ENCODE measurements around the gene OBSCN. TPM values are rescaled to one million over a fixed set of nuclear protein-coding genes. Genes with fewer than 3 reads are reported as not detected.

Gene OBSCN, protein sequence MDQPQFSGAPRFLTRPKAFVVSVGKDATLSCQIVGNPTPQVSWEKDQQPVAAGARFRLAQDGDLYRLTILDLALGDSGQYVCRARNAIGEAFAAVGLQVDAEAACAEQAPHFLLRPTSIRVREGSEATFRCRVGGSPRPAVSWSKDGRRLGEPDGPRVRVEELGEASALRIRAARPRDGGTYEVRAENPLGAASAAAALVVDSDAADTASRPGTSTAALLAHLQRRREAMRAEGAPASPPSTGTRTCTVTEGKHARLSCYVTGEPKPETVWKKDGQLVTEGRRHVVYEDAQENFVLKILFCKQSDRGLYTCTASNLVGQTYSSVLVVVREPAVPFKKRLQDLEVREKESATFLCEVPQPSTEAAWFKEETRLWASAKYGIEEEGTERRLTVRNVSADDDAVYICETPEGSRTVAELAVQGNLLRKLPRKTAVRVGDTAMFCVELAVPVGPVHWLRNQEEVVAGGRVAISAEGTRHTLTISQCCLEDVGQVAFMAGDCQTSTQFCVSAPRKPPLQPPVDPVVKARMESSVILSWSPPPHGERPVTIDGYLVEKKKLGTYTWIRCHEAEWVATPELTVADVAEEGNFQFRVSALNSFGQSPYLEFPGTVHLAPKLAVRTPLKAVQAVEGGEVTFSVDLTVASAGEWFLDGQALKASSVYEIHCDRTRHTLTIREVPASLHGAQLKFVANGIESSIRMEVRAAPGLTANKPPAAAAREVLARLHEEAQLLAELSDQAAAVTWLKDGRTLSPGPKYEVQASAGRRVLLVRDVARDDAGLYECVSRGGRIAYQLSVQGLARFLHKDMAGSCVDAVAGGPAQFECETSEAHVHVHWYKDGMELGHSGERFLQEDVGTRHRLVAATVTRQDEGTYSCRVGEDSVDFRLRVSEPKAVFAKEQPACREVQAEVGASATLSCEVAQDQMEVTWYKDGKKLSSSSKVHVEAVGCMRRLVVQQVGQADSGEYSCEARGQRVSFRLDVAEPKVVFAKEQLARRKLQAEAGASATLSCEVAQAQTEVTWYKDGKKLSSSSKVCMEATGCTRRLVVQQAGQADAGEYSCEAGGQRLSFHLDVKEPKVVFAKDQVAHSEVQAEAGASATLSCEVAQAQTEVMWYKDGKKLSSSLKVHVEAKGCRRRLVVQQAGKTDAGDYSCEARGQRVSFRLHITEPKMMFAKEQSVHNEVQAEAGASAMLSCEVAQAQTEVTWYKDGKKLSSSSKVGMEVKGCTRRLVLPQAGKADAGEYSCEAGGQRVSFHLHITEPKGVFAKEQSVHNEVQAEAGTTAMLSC (N-terminal part only)
- total RNA-seq = 8.9 and 50.3 TPM in 2 replicates

DNA sequence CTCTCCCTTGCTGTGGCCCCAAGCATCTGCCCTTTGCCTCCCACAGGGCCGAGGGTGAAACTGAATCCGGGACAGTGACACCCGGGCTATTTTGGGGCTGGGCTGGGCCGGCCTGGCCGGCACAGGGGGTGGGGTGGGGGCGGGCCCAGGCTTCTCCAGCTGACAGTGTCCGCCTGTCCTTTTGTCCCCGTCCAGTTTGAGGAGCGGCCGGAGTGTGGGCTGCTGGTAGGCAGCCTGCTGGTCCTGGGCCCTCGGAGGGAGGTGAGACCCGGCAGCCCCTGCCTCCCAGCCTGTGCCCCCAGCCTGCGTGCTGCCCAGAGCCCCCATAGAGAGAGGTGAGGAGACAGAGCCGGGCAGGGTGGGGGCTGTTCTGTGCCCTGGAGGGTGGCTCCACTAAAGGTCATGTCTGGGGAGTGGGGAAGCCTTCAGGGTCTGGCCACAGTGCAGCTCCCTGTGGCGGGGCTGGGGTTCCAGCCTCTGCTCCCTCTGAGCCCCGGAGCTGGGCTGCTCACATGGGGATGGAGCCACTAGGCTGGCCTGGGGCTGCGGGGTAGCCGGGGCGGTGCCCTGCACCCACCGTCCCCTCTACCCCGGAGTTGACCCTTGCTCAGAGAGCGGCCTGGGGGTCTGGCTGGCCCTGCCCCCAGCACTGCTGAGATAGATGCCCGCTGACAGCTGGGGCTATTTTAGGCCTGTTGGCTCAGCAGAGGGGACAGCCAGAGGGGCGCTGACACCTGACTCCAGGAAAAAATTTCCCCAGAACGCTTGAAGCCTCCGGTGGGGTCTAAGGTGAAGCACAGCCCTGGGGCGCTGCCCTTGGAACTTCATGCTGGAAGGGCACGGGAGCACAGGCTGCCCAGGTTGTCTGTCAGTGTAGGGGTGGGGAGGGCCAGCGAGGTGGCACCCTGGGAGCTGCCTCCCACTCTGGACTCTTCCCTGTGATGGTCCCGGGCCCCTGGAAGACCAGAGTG, at the start of gene OBSCN:
Gene OBSCN (plus strand): TSS at position 194 of the 971 bp plus-strand sequence. CDS start 3,740 bp downstream, outside the sequence.

DNA sequence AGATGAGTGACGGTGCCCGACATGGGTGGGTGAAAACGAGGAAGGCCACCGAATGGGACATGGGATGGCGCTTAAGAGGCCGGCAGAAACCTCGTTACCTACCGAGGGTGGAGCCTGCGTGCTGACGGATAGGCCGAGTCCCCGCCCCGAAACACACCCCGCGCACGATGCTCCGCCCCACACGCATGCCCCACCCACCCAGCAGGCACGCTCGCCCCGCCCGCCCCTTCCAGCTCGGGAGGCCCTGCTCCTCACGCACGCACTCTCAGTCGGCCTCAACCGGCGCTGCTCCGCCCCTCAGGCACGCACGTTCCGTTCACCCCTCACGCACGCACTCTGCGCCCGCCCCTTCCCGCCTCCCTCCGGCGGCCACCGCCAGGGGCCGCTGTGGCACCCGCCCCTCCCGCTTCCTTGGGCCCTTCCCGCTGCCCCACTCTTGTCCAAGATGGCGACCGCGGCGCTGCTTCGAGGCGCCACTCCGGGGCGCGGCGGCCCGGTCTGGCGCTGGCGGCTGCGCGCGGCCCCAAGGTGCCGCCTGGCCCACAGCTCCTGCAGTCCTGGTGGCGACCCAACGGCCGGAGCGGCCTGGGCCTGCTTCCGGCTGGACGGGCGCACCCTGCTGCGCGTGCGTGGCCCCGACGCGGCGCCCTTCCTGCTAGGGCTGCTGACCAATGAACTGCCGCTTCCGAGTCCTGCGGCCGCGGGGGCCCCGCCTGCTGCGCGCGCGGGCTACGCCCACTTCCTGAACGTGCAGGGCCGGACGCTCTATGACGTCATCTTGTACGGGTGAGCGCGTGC, 42.3 kb upstream of the OBSCN start, which contains the start of gene IBA57:
Gene IBA57 (plus strand): TSS at position 433 of the 798 bp plus-strand sequence. CDS start 13 bp downstream, at position 446.

DNA sequence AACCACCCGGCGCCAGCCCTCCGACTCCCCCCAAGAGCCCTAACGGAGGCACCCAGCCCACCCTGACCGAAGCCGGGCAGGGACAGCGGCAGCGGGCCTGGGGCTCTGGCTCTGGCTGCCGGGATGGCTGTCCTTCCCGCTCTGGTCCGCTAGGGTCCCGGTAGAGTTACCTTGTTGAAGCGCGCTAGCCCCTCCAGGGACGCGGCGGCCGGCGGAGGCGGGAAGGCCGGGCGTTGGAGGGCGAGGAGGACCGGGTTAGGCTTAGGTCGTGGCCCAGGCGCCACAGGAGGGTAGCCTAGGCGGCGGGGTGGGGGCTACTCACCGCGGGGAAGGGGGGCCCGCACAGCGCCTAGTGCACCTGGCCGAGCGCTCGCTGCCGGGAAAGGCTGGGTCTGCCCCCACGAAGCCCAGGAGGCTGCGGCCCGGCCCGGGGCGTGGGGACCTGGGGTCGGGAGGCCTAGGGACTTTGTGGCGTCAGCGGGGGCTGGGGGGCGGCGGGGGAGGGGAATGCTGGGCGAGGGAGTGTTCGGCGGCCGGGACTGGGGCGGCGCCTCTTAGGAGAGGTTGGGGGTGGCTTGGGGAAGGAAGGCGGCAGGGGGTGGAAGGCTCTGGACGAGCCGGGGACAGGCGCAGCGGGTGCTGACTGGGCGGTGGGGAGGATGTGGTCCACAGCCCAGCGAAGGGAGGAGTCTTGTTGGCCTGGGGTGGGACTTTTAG, 208.5 kb downstream of the OBSCN start, which contains the start of gene TRIM17:
Gene TRIM17 (minus strand): TSS at position 645 of the 717 bp plus-strand sequence. CDS start 1,789 bp downstream, outside the sequence.

Other genes with a start within 250 kb of the OBSCN start
- gene WNT3A, start 201.0 kb upstream of the OBSCN start, total RNA-seq = under 0.01 and 0.07 TPM in 2 replicates
- 275 and 315 TPM in 2 replicates for gene ARF1, start 125.3 kb upstream of the OBSCN start, total RNA-seq
- gene C1orf35, start 104.7 kb upstream of the OBSCN start, total RNA-seq = 8.7 and 12.3 TPM in 2 replicates
- gene MRPL55, start 98.7 kb upstream of the OBSCN start, total RNA-seq = 57.6 and 66.3 TPM in 2 replicates
- gene GUK1, start 67.8 kb upstream of the OBSCN start, total RNA-seq = 265 and 456 TPM in 2 replicates
- 1.0 and 1.4 TPM in 2 replicates for gene GJC2, start 58.1 kb upstream of the OBSCN start, total RNA-seq
- gene IBA57, start 42.2 kb upstream of the OBSCN start, total RNA-seq = 2.7 and 4.3 TPM in 2 replicates
- 24.9 and 36.4 TPM in 2 replicates for gene TRIM11, start 198.8 kb downstream of the OBSCN start, total RNA-seq
- 1.7 and 5.3 TPM in 2 replicates for gene TRIM17, start 208.8 kb downstream of the OBSCN start, total RNA-seq

All from nasal cavity respiratory epithelium epithelial cell of viscerocranial mucosa (primary cell).